ENCODE results near the gene MAST1.

- TF ChIP-seq CTCF (IDR thresholded peaks at IDR 0.05 in 4 of 5, conservative IDR thresholded peaks at IDR 0.05 in 1 of 5) (no peak), POLR2A (IDR thresholded peaks at IDR 0.05) (no peak)
Measured at GRCh38 chr19:12789098-12789903, 49.0 kb upstream of the MAST1 start.
